Gastrocnemius medialis (tissue), 4 donors: ENCODE measurements around the gene GNPNAT1.
A peak's percentile ranks its signal among the peaks of the same experiment; 100 is the strongest.

Experiments used
- CTCF ChIP-seq, 5 experiments: fragments of 450-650 bp in 3 of 5; fragments of 200-600 bp in 2 of 5; sonication (generic) in 2 of 5; IDR thresholded peaks in 4 of 5; conservative IDR thresholded peaks in 1 of 5; 1 replicate in 4 of 5; 2 replicates in 1 of 5; pipeline ENCODE4 v1.5.1; 2016 to 2019; ENCODE audit warnings: antibody characterized with exemption in 5 of 5, mild to moderate bottlenecking in 3 of 5, moderate library complexity in 3 of 5
- POLR2A ChIP-seq, 2 donors: fragments of 450-650 bp; IDR thresholded peaks; one replicate each; pipeline ENCODE4 v1.6.1; 2017; ENCODE audit warnings: antibody characterized with exemption in 2 of 2, mild to moderate bottlenecking in 2 of 2, moderate library complexity in 2 of 2

GRCh38 chr14:52729925-52730708 is 61.3 kb downstream of the GNPNAT1 start, which contains the start of gene STYX:
- TF ChIP-seq POLR2A (IDR thresholded peaks at IDR 0.05) = peak; percentile 80 to 93
- TF ChIP-seq CTCF (IDR thresholded peaks at IDR 0.05 in 4 of 5, conservative IDR thresholded peaks at IDR 0.05 in 1 of 5) = peak in 3 of 5 experiments; percentile 17 to 51 (median 47)
